ENCODE measurements around the gene TCN1.

GRCh38 chr11:59812220-59812619 is 54.1 kb downstream of the TCN1 start:
- no peak for TF ChIP-seq POLR2A (IDR thresholded peaks at IDR 0.05)
- TF ChIP-seq CTCF (IDR thresholded peaks at IDR 0.05) = no peak
- no peak for TF ChIP-seq POLR2AphosphoS5 (IDR thresholded peaks at IDR 0.05)
- TF ChIP-seq EP300 (IDR thresholded peaks at IDR 0.05) = no peak

Measured in suprapubic skin (tissue), 4 donors.